Measurements from ENCODE around the gene TMEM174. TPM values are rescaled to one million over a fixed set of nuclear protein-coding genes. Genes with fewer than 3 reads are reported as not detected.

The TMEM174 gene
- not detected in 2 replicates for polyA plus RNA-seq (2014; cell fraction: cytosol; rRNA removed)
- polyA plus RNA-seq (2014; cell fraction: nucleus; rRNA removed): not detected in 2 replicates

GRCh38 chr5:73172951-73173350 lies at the start of gene TMEM174:
Gene TMEM174, plus strand, starts transcription at chr5:73173193. Its CDS starts 51 bp downstream, at chr5:73173244.
- DNase-seq (ENCODE audit: low spot score): no peak

GRCh38 chr5:73125289-73125688 lies 47.7 kb upstream of the TMEM174 start:
- no peak for DNase-seq (ENCODE audit: low spot score)

DNA sequence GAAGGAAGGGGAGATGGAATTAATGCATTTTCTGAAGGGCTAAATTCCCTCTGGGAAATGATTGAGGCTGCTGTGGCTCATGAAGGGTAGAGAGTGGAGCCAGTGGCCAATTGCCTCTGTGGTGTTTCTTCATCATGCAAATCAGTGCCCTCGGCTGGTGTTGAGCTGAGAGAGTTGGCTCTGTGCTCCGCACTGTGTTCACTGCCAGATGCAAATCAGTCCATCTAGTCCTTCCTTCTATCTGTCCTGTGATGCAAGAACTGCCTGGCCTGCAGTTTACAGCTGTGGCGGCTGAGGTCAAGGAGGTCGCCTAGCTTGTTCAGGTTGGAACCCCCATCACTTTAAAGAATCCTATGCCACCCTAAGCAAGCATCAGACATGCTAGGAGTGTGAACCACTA lies 46.6 kb upstream of the TMEM174 start:
- DNase-seq (ENCODE audit: low spot score): no peak

- no peak for DNase-seq (ENCODE audit: low spot score)
Observed at GRCh38 chr5:73126957-73127356, 46.0 kb upstream of the TMEM174 start.

GRCh38 chr5:73129143-73129542 lies 43.9 kb upstream of the TMEM174 start:
- DNase-seq (ENCODE audit: low spot score): no peak

GRCh38 chr5:73130811-73131210 lies 42.2 kb upstream of the TMEM174 start:
- no peak for DNase-seq (ENCODE audit: low spot score)

DNA sequence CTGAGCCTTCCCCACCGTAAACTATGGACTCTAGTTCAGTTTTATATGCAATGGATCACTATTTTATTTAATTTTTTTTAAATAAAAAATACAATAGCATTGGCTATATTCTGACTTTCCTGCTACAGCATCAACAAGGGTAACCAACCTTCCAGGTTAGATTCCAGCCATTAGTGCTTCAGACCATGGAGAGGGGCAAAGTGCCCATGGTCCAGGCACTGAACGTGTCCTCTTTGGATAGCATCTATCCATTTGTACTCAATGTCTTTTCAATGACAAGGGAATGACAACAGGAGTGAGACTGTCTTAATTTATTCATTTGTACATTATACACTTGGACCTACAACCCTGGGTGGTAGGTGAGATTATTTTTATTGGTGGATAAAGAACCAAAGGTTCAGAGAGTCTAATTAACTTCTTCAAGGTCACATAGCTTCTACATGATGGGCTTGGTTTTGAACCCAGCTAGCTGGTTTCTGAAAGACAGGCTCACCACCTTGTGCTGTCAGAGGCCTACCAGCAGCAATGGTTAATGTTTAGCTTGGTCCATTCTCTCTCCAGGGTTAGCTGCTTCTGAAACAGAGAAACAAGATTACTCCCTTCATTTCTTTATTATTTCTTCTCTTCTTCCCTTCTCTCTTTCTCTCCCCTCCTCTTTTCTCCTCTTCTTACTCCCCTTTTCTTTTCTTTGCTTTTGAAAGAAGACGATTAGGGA lies 41.1 kb upstream of the TMEM174 start:
- no peak for DNase-seq (ENCODE audit: low spot score)

DNA sequence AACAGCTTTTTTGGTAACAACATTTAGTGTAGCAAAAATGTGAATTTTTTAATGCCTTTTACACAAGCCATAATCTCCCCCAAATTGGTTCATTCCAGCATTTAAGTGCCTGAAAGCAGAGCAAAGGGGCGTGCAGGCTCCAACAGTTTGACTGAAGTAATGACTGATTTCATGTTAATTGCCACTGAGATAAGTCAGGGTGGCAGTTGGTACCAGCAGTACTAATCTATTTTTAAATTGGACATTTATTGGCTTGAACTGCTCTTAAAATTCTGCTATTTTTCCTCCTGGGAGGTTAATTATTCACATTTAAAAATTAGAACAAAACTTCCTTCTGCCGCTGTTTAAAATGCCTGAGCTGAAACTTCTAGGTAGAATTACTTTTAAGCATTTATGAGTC lies 40.2 kb upstream of the TMEM174 start:
- no peak for DNase-seq (ENCODE audit: low spot score)

- DNase-seq (ENCODE audit: low spot score): no peak
Observed at GRCh38 chr5:73135021-73135420, 38.0 kb upstream of the TMEM174 start.

- peak; percentile 31 for DNase-seq (ENCODE audit: low spot score)
Observed at GRCh38 chr5:73135429-73136054, 37.5 kb upstream of the TMEM174 start.

GRCh38 chr5:73136055-73136562 lies 36.9 kb upstream of the TMEM174 start:
- no peak for DNase-seq (ENCODE audit: low spot score)

- DNase-seq (ENCODE audit: low spot score): no peak
Observed at GRCh38 chr5:73137563-73138530, 35.1 kb upstream of the TMEM174 start.

DNA sequence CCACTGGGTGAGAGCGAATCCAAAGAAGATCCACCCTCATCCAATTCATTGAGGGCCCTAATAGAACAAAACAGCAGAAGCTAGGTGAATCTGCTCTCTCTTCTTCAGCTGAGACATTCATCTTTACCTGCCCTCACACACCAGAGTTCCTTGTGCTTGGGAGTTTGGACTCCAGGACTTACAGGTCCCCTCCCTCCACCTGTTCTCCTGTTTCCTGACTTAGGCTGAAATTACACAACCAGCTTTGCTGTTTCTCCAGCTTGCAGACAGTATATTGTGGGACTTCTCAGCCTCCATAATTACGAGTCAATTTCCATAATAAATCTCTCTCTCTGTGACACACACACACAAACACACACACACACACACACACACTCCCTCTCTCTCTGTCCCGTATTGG lies 33.5 kb upstream of the TMEM174 start:
- DNase-seq (ENCODE audit: low spot score): no peak

- DNase-seq (ENCODE audit: low spot score): no peak
Observed at GRCh38 chr5:73140801-73141200, 32.2 kb upstream of the TMEM174 start.

DNA sequence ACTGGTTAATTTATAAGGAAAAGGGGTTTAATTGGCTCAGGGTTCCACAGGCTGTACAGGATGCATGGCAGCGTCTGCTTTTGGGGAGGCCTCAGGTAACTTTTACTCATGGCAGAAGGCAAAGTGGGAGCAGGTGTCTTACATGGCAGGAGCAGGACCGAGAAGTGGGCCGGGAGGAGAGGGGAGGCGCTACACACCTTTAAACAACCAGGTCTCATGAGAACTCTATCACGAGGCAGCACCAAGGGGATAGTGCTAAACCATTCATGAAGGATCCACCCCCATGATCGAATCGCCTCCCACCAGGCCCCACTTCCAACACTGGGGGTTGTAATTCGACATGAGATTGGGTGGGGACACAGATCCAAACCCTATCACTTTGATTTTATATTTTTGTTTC lies 31.0 kb upstream of the TMEM174 start:
- no peak for DNase-seq (ENCODE audit: low spot score)

DNA sequence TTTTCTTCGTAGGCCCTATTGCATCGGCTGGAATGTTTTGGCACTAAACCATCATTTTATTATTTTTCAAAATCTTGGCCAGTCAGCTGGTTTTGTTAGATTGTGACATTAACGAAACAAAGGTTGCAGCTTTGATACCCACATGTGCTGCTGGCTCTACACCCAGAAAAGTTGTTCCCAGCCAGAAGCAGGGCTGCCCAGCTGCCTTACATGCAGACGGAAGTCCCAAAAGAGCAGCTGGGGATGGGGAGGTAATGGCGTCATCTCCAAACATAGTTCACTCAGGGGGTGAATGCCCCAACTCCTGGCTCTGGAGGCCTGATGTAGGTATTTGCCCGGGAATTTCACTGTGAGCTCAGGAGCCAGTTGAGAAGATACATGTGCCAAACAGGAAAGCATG lies 29.3 kb upstream of the TMEM174 start:
- DNase-seq (ENCODE audit: low spot score): no peak

- DNase-seq (ENCODE audit: low spot score): no peak
Observed at GRCh38 chr5:73149540-73149939, 23.5 kb upstream of the TMEM174 start.

- no peak for DNase-seq (ENCODE audit: low spot score)
Observed at GRCh38 chr5:73150876-73151275, 22.1 kb upstream of the TMEM174 start.

DNA sequence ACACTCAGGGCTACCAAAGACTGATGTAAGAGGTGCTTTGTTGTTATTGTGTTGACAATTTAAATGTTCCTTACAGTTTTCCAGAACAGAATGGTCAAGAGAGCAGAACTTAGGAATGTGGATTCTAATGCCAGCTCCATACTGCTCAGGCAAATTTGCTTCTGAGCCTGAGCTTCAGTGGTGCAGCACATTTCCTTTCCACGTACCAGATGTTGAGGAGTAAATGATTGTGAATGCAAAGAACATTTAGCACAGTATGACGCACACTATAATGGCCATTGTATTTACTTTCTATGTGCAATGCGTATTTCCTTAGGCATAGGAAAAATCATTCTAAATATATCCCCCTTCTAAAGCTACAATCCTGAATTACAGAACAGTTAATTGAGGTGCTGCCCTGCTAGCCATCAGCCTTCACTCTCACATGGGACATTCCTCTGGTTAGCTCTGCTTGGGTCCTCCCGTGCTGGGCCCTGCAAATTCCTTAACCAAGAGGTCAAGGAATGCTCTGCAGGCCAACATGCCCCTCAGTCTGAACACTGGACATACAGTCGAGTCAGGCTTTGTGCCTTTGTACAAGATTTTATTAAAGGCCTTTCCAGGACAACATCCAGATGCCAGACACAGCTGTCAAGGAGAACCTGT lies 21.1 kb upstream of the TMEM174 start:
- no peak for DNase-seq (ENCODE audit: low spot score)

DNA sequence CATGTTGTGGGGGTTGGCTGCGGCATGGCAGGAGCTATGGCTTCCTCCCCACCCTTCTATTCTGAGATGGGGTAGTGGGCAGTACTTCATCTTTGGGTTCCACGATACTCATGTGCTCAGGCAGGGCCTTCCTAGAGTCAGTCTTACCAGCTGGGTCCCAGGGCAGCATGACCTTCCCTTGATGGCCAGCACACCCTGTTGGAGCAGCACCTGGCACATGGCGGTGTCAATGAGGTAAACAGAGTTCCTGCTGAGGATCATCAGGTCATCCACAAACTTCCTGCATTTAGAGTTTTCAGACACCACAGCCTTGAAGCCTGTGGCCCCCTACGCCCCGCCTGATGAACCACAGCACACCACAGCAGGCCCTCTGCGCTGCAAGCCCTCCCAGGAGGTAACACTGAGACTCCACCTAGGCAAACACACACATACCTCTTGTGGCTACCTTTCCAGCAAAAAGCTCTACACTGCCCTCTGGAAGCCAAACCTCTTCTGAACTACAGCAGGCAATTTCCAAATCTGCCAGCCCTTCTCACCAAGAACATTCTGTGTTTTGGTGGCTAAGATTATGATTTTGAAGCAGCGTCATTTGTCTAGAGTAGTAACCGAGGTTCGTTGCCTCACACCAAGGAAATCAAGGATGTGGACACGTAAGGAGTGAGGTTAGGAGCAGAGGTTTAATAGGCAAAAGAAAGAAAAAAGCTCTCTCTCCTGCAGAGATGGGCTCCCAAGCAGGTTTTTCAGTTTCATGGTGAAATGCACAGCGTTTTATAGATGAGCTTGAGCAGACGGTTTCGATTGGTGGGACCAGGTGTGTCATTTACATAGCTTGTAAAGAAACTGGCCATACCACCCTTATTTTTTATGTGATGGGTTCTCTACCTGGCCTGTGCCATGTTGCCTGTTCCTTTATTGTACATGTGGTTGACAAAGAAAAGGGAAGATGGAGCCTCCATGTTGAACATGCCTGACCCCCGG lies 20.3 kb upstream of the TMEM174 start:
- DNase-seq (ENCODE audit: low spot score): no peak
